Spleen (tissue), 7 donors: Measurements from ENCODE around the gene PCED1B.

ENCODE experiments used
- CTCF ChIP-seq, 11 experiments: fragments of 200-600 bp in 7 of 11; fragments of 450-650 bp in 4 of 11; sonication (generic) in 4 of 11; IDR thresholded peaks in 8 of 11; conservative IDR thresholded peaks in 3 of 11; 1 replicate in 7 of 11; 2 replicates in 4 of 11; pipeline versions ENCODE4 v1.4.0 to v1.8.0; 2016 to 2021; ENCODE audit warnings: antibody characterized with exemption in 11 of 11, inconsistent platforms in 4 of 11, mild to moderate bottlenecking in 1 of 11
- POLR2A ChIP-seq, 3 donors: fragments of 450-650 bp; IDR thresholded peaks; one replicate each; pipeline ENCODE4 v1.5.1; 2017; ENCODE audit warnings: antibody characterized with exemption in 3 of 3, mild to moderate bottlenecking in 1 of 3
- donor health status: DM: no; HTN: no; CAD: no; lungs with moderate emphysema.
- donor health status: DM: no; HTN: no; CAD: no.
- donor health status: DM: no; HTN: no; CAD: no.

- TF ChIP-seq CTCF (IDR thresholded peaks at IDR 0.05 in 8 of 11, conservative IDR thresholded peaks at IDR 0.05 in 3 of 11) = no peak
- TF ChIP-seq POLR2A (IDR thresholded peaks at IDR 0.05) = no peak
These were observed 105.4 kb downstream of the PCED1B start for GRCh38 chr12:47184813-47185212.
